ENCODE data around the gene CALML3.

GRCh38 chr10:5509236-5509635 is 15.5 kb upstream of the CALML3 start:
- no peak for TF ChIP-seq CTCF (IDR thresholded peaks at IDR 0.05)
- TF ChIP-seq POLR2A (IDR thresholded peaks at IDR 0.05): no peak
